Measurements from ENCODE around the gene AP2S1.
"Not testable (repeated sequence)": the region's sequence is repeated elsewhere in the genome, so short reads cannot be mapped to it uniquely, and the experiment has no call there.

The AP2S1 gene

DNA sequence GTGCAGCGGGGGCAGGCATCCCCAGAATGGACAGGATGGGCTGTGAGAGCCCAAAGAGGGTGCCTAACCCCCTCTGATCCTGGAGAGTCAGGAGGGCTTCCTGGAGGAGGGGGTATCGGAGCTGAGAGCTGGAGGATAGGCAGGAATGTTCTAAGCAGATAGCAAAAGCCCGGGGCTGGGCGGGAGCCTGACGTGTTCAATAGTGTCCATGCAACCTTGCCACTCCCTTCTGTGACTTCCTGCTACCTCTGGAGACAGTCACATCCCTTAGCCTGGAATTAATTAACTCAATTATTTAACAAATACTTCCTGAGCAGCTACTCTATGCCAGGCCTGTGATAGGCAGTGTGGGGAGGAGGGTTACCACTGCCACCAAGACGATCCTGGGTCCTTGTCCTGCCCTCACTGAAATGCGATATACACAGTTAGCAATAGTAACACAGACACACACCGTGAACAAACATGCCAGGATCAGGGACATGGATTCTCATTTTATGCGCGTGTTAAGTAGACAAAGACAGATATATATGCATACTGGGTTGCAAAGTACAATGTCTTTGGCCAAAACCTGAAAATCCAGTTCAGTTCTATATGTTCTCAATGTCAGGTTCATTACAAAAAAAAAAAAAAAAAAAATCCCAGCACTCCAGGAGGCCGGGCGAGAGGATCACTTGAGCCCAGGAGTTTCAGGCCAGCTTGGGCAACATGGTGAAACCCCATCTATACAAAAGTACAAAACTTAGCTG, 10.7 kb downstream of the AP2S1 start:
- no peak for DNase-seq

DNA sequence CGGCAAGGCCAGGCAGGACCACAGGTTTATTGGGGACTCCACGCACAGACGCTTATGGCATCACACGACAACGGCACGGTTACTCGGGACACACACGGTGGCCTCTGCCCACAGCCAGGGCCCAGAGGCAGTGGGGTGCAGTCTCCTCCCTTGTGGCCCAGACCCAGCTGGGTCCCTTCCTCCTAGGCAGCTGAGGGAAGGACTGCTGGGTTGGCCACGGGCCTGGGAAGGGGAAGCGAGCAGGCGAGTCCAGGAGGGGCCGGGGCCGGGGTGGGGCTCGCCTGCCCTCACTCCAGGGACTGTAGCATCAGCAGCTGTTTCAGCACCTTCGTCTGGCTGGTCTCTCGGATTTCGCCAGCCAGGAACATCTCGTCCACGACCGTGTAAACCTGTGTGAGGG, 12.5 kb downstream of the AP2S1 start:
- DNase-seq, result no peak

DNA sequence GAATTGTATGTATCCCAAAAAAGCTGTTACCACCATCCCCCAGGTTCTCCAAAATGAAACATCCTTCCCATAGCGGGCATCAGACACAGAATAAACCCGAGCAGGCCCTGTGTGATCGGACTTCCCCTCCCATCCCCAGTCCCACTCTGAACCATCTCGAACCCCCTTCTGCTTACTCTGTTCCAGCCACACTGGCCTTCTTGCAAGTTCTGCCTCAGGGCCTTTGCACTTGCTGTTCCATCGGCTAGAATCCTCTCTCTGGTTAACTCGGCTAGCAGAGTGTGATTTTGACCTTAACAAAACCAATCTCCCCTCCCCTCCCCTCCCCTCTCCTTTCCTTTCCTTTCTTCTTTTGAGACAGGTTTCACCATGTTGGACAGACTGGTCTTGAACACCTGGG, 15.7 kb downstream of the AP2S1 start:
- no peak for DNase-seq

DNA sequence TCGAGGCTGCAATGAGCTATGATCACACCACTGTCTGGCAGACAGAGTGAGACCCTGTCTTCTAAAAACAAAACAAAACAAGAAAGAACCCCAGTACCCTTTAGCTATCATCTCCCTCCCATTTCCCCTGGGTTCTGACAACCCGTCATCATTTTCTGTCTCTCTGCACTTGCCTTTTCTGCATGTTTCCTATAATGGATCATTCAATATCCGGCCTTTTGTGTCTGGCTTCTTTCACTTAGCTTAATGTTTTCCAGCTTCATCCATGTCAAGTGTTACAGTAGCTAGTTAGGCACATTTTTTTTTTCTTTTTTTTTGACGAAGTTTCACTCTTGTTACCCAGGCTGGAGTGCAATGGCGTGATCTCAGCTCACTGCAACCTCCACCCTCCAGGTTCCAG, 16.5 kb downstream of the AP2S1 start:
- DNase-seq, result no peak

DNA sequence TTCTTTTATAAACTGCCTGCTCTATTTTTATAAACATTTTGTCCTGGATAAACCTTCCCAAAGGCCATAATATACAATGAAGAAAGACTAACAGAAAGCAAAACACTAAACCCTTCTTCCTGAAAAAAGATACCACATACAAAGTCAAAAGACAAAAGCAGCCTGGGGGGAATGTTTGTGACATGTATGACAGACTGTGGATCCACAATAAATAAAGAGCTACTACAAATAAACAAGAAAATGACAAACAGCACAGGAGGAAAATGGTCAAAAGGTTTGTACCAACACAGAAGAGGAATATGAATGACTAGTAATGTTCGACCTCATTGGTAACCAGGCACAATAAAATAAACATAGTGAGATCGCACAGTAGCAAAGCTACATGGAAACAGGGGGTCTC, 19.8 kb downstream of the AP2S1 start:
- no peak for DNase-seq

DNA sequence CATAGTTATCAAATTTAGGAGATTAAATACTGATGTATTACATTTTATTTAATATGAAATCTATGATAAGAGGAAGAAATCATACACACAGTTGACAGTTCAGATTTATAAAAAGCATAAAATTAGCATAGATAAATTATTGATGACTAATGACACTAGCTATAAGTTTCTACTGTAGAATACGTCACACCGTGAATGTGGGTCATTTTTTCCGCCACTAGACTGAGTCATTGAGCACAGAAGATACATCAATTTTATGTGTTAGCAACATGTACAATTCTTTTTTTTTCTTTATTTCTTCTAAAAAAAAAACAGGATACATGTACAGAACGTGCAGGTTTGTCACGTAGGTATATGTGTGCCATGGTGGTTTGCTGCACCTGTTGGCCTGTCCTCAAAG, 22.2 kb downstream of the AP2S1 start:
- DNase-seq, result no peak

DNA sequence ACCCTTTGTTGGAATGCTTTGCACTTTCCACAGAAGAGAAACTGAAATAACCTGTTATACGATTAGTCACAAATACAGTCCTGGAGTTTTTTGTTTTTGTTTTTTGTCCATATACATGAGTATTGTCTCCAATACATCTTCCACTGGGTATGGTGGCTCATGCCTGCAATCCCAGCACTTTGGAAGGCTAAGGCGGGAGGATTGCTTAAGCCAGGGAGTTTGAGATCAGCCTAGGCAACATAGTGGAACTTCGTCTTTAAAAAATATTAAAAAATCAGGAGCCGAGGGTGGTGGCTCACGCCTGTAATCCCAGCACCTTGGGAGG, 25.0 kb downstream of the AP2S1 start:
- DNase-seq, result no peak

DNA sequence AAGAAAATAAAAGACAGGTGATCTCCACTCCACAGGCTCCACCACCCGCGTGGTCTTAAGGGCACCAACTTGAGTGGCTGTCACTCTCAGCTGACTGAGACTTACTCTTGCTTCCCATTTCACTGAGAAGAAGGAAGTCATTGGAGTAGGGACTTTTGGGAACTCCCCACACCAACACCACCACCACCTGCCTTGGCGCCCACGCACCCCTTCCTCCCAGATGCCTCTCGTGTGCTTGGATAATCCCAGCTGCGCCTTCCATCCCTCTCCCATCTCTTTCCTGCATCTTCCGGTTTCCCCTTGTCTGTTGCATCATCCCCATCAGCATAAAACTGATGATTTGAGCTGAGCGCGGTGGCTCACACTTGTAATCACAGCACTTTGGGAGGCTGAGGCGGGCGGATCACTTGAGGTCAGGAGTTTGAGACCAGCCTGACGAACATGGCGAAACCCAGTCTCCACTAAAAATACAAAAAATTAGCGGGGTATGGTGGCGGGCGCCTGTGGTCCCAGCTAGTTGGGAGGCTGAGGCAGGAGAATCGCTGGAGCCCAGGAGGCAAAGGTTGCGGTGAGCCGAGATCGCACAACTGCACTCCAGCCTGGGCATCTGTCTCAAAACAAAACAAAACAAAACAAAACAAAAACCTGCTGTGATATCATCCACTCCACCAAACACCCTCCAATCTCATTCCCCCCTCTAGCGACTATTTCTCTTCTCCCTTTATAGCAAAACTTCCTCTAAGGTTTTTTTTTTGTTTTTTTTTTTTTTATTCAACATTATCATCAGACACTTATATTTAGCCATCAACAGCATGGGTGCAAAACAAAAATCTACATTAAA, 25.5 kb downstream of the AP2S1 start:
- no peak for DNase-seq

DNA sequence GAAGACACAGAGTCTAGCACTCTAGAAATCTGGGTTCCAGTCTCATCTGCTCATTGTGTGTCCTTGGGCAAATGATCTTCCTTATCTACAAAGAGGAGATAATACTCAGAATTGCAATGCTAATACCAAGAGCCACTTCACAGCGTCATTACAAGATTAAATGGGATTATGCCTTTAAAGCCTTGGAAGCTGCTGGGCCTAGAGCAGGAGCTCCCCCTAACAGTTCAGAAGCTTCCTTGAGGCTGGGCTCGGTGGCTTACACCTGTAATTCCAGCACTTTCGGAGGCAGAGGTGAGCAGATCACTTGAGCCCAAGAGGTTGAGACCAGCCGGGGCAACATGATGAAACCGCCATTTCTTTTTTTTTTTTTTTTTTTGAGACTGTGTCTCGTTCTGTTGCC, 27.6 kb downstream of the AP2S1 start:
- DNase-seq, result no peak

DNA sequence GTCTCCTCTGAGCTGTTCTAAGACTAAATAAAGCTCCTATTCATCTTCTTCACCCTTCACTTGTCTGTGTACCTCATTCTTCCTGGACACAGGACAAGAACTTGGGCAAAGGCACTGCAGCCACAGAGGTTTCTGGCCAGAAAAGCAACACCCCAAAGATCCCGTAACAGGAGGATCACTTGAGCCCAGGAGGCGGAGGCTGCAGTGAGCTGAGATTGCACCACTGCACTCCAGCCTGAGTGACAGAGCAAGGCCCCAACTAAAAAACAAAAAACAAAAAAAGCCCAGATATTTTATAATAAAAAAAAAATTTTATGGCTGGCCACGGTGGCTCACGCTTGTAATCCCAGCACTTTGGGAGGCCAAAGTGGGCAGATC, 28.2 kb downstream of the AP2S1 start:
- DNase-seq, result not testable (repeated sequence)

DNA sequence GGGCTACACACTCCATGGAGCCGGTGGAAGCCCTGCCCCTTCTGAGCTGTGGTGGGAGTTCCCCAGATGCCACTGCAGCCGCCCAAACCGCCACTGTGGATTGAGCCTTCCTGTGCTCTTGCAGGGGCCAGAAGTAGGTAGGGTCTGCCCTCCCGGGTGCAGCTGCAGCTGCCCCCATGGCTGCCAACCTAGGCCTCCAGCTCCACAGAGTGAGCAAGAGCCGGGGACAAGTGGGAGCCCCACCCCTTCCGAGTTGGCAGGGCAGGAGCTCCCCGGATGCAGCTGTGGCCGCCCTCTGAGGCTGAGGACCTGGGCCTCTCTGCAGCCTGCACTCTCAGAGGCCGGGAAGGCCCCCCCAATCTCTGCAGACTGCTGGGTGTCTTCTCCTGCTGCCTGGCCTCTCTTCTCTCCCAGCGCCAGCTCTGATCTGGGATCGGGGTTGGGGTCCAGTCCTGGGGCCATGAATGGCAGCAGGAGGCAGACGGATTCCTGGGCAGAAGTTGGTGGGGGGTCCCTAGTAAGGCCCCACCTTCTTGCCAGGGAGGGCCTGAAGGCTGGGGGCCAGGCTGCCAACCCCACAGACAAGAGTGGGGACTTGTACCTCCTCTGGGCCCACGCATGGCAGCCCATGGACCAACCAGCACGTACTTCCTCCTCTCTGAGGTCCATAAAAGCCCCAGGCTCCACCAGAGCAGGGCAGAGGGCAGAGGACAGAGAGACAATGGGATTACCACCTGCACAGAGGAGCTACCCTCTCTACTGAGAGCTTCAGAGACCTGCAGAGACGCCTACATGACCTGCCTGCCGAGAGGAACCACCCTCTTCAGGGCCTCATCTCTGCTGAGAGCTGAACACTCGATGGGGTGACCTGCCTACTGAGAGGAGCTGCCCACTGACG, 28.9 kb downstream of the AP2S1 start:
- no peak for DNase-seq

DNA sequence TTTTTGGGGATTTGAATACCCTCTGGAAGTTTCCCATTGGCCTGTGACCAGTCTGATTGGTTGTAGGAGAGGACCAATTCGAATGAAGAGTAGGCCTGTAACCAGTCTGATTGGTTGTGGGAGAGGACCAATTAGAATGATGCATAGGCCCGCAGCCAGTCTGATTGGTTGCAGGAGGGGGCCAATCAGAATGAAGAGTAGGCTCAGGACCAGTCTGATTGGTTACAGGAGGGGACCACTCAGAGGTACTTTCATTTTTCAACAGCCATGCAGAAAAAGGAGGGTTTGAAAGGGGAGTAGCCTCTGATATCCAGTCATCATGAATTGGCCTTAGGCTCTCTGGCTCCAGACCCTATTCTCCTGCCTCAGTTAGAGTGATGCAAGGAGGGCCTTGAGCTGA, 31.8 kb downstream of the AP2S1 start:
- DNase-seq, result no peak

DNA sequence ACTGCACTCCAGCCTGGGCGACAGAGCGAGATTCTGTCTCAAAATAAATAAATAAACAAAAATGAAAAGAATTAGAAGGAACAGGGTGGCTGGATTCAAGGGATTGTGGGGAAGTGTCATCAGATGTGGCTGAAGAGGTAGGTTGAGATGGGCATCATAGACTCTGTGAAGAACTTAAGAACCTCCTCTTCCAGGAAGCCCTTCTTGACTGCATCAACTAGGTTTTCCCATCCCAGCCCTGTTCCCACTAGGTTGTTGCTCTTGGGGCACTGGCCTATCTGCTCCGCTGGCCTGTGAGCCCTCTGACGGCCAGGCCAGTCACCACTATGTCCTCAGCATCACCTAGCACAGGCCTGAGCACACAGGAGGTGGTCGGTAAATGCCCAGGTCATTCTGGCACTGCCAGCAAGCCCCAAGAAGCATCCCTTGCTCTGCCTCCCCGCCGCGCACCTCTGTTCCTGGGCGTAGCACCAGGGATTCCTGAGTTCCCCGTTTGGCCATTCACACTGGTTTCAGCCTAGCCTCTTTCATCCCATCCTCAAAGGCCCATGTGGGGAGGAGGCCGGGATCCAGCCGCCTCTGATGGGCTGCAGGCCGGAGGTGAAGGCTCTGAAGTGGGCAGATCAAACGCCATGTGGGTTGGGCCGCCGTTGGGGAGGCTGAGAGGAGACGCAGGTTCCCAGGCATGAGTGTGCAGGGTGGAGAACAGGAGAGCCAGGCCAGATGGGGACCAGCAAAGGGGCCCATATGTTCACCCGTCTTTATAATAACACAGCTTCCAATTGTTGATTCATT, 34.6 kb downstream of the AP2S1 start:
- no peak for DNase-seq

DNA sequence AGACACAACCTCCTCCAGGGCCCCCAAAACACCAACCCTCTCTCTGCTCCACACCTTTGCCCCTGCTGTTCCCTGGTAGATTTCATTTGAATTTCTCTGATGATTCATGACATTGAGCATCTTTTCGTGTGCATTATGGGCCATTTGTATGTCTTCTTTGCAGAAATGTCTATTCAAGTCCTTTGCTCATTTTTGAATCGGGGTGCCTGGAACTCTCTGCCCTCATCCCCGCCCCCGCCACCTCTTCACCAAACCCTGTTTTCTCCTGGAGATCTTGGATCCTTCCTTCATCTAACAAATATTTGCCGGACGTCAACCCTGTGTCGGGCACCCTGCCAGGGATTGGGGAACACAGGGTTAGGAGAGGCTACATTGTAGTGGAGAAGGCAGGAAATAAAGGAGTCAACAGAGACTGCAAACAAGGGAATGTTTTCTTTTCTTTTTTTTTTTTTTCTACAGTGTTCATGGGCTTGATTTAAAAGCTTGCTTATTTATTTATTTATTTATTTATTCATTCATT, 36.7 kb downstream of the AP2S1 start:
- no peak for DNase-seq

DNA sequence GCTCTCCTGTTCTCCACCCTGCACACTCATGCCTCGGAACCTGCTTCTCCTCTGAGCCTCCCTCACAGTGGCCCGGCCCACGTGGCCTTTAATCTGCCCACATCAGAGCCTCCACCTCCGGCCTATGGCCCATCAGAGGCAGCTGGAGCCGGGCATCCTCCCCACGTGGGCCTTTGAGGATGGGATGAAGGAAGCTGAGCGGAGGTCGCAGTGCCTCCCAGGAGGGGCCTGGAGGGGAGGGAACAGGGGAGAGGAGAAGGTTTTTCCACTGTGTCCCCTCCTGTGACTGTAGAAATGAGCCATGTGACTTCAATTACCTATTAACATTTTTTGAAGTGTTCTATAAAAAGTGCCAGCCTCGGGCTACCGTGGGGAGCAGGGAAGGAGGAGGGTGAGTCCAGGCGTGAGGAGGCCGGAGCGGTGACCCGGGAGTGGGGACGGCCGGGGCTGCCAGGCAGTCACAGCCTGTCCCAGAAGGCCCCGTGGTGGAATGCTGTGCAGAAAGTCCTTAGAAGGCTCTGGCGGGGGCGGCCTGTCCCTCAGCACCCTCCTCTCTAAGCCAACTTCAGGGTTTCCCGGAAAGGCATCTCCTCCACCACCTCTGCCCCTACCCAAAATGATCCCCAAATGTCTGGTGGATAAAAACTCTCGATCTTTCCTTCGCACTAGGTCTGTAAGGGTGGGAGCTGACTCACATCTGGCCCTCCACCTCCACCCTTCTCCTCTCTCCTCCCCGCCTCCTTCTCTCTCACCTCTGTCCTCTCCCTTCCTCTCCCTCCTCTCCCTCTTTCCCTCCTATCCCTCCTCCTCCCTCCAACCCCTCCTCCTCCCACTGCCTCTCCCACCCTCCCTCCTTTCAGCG, 37.4 kb downstream of the AP2S1 start:
- no peak for DNase-seq

DNA sequence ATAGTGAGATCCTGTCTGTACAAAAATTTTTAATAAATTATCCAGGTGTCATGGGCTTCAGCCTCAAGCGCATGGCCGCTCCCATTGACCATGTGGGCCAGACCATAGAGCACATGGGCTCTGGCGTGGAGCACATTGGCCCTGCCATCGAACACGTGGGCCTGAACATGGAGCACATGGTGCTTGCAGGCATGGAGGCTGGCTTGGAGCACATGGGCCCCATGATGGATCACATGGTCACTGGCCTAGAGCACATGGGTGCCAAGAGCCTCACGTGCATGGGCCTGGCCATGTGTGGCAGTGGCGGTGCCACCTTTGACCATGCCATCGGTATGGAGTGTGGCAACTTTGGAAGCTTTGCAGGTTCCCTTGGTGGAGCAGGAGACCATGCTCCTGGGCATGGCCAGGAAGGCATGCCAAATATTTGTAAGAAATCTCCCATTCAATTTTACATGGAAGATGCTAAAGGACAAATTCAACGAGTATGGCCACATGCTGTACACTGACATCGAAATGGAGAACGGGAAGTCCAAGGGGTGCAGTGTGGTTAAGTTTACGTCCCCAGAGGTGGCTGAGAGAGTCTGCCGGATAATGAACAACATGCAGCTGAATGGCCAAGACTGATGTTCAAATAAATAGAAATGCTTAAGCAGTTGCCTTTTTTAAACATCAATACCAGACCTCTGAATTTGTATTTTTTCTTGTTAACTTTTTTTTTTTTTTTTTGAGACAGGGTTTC, 40.9 kb downstream of the AP2S1 start:
- DNase-seq, result no peak

DNA sequence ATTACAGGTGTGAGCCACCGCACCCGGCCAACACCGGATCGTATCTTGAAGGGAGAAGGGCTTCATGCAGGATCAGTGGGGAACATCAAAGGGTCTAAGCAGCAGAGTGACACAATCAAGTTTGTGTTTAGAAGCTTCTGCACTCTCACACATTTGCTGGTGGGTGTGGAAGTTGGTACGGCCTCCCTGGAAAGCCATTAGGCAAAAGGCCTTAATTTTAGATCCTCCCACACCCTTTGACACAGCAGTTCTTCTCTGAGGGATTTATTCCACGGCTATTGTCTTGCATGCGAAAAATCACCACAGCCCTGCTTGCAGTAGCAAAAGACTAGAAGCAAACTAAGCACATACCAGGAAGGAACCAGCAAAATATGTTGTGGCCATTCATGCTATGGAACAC, 44.0 kb downstream of the AP2S1 start:
- DNase-seq, result no peak

DNA sequence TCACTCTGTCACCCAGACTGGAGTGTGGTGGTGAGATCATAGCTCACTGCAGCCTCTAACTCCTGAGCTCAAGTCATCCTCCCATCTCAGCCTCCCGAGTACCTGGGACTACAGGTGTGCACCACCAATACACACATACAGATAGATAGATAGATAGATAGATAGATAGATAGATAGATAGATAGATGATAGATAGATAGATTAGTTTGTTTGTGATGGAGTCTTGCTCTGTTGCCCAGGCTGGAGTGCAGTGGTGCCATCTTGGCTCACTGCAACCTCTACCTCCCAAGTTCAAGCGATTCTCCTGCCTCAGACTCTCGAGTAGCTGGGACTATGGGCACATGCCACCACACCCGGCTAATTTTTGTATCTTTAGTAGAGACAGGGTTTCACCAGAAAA, 46.2 kb downstream of the AP2S1 start:
- DNase-seq, result not testable (repeated sequence)

DNA sequence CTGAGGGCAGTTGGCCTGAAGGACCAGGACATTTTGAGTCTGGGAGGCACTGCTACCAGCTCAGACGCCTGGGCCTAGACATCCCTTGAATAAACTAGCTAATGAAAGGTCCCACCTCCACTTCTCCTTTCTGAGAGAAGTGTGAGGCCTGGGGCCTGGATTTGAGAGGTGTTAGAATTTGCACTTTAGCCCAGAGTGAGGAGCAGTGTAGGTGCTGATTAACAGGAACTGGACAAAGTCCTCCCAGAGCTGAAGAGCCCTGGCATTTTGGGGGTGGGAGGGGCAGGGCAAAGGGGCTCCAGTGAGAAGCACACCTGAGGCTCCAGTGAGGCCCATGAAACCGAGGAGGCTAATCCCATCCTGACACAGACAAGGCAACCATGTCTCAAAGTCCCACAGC, 47.1 kb downstream of the AP2S1 start:
- no peak for DNase-seq

DNA sequence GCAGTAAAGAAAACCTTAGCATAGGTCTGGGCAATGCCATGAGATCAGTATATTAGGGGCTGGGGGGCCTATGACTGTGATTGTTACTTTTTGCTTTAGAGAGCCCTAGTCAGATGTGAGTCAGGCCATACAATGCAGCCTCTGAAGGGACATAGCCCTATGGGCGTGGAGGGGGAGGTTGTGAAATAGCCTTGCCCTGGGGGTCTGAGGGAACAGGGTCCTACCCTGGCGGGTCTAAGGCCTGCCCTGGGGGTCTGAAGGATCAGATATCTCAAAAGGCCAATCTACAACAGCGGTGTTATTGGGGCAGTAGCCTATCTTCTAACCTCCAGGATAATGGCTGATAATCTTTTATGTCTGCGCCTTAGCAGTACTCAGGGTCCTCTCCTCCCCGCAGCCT, 48.5 kb downstream of the AP2S1 start:
- no peak for DNase-seq

DNA sequence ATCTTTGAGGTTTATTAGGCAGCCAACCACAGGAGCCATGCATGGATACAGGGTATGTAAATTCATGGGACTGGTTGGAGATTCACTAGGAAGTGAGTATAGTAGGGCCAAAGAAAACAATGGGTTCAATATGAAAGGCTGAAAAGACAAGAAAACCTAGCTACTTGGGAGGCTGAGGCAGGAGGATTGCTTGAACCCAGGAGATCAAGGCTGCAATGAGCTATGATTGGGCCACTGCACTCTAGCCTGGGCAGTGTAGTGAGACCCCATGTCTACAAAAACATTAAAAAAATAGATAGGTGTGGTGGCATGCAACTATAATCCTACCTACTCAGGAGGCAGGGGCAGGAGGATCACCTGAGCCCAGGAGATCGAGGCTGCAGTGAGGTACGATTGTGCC, 51.9 kb downstream of the AP2S1 start:
- no peak for DNase-seq
